Right lobe of liver (tissue), 4 donors: ENCODE measurements around the gene LONP1.

Source experiments
- CTCF ChIP-seq, 4 donors: fragments of 200-600 bp in 3 of 4; fragments of 450-650 bp in 1 of 4; IDR thresholded peaks; one replicate each; pipeline versions ENCODE4 v1.5.1 to v1.8.0; 2016 to 2022; ENCODE audit warnings: antibody characterized with exemption in 4 of 4, mild to moderate bottlenecking in 2 of 4
- POLR2A ChIP-seq: fragments of 450-650 bp; IDR thresholded peaks from one replicate; pipeline ENCODE4 v1.6.1; 2017; ENCODE audit warnings: antibody characterized with exemption, mild to moderate bottlenecking
- donor health status: DM: no; HTN: no; CAD: no.
- donor health status: DM: no; HTN: no; CAD: no.
- donor health status: DM: no; HTN: yes; CAD: no.

- TF ChIP-seq CTCF (IDR thresholded peaks at IDR 0.05) (no peak), POLR2A (no peak)
These were observed 42.4 kb downstream of the LONP1 start for GRCh38 chr19:5677580-5677979.
